ENCODE results near the gene SMIM17. TPM values are rescaled to one million over a fixed set of nuclear protein-coding genes. Genes with fewer than 3 reads are reported as not detected.

Gene SMIM17
- total RNA-seq, 3 donors from 2014 or later: 0.38 to 0.47 TPM; not detected in 1

DNA sequence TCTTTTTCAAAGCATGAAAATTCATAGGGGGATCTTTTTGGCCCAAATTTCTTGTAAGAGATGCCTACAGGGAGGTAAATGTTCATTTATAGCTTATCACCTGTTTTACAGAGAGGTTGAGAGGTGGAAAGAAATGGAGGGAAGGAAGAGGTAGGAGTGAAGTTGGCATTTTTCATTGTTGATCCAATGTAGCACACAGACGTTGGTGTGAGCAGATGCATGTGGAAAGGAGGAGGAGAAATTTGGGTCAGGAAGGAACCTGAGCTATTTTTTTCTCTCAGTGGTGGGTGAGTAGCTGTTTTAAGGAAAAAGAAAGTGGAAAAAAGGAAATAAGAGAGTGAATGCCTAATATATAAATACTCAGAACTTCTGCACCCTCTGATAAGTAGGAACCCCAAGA, 9.9 kb upstream of the SMIM17 start:
- no peak for ATAC-seq
- intact Hi-C loops (cut with DNase I, micrococcal nuclease): no loop called here
- DNase-seq: no peak
- no peak for TF ChIP-seq CTCF (IDR thresholded peaks at IDR 0.05)
- Histone ChIP-seq H3K36me3 (ENCODE audit: low read depth) (no peaks in the 10 kb centered on the region), H3K4me1 (ENCODE audit: low read depth) (no peaks in the 10 kb centered on the region), H3K9me3 (peaks cover 94% of the 10 kb centered on the region), H3K4me3 (no peak overlapping the region)

GRCh38 chr19:56637976-56638555, 4.9 kb upstream of the SMIM17 start:
- DNase-seq (peak in 2 of 3 donors; percentile 38 to 58), ATAC-seq (peak; percentile 29)
- Histone ChIP-seq H3K36me3 (ENCODE audit: low read depth) (no peaks in the 10 kb centered on the region), H3K9me3 (peaks cover 93% of the 10 kb centered on the region), H3K4me1 (ENCODE audit: low read depth) (no peaks in the 10 kb centered on the region), H3K4me3 (no peak overlapping the region)
- intact Hi-C loops (cut with DNase I, micrococcal nuclease): no loop called here
- TF ChIP-seq CTCF (IDR thresholded peaks at IDR 0.05): no peak

- Histone ChIP-seq H3K4me3 (no peak overlapping the region), H3K9me3 (peaks cover 89% of the 10 kb centered on the region), H3K4me1 (ENCODE audit: low read depth) (no peaks in the 10 kb centered on the region), H3K36me3 (ENCODE audit: low read depth) (no peaks in the 10 kb centered on the region)
- TF ChIP-seq CTCF (IDR thresholded peaks at IDR 0.05): no peak
- ATAC-seq: no peak
- intact Hi-C loops (cut with DNase I, micrococcal nuclease): no loop called here
- DNase-seq: peak in 1 of 3 donors; percentile 4
Measured at GRCh38 chr19:56639217-56639616, 3.7 kb upstream of the SMIM17 start.

- ATAC-seq: no peak
- H3K4me1 ChIP-seq (ENCODE audit: low read depth): no peaks in the 10 kb centered on the region
- peaks cover 80% of the 10 kb centered on the region for H3K9me3 ChIP-seq
- H3K4me3 ChIP-seq: no peak overlapping the region
- no peak for DNase-seq
- no peaks in the 10 kb centered on the region for H3K36me3 ChIP-seq (ENCODE audit: low read depth)
- intact Hi-C loops (cut with DNase I, micrococcal nuclease): no loop called here
- TF ChIP-seq CTCF (IDR thresholded peaks at IDR 0.05): no peak
Measured at GRCh38 chr19:56643460-56643955, 549 bp downstream of the SMIM17 start.

DNA sequence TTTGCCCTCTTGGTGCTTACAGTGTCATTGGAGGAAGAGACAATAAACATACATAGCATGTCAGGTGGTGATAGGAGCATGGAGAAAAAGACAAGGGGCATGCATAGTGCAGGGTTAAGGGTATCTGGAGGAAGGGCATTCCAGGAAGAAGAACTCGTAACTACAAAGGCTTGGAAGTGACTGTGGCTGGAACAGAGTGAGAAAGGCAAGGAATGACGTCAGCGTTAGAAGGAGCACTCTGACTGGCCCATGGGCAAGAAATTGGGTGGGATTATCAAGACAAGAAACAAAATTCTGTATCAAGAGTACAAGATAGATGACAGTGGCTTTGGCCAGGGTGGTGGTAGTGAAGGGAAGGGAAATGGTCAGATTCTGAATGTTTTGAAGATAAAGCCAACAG, 11.2 kb downstream of the SMIM17 start:
- H3K4me1 ChIP-seq (ENCODE audit: low read depth): no peaks in the 10 kb centered on the region
- DNase-seq: no peak
- ATAC-seq: no peak
- TF ChIP-seq CTCF (IDR thresholded peaks at IDR 0.05): no peak
- H3K9me3 ChIP-seq: peaks cover 67% of the 10 kb centered on the region
- no peaks in the 10 kb centered on the region for H3K36me3 ChIP-seq (ENCODE audit: low read depth)
- H3K4me3 ChIP-seq: no peak overlapping the region
- intact Hi-C loops (cut with DNase I, micrococcal nuclease): no loop called here

All from mucosa of descending colon (tissue), 3 donors.